Stimulated activated CD4-positive, alpha-beta T cell treated with anti-CD3 and anti-CD28 coated beads, Interleukin-1b, Interleukin-23, amount 100 ng/mL, for 24 hours (primary cell): ENCODE measurements around the gene COL19A1.

Source experiments
- DNase-seq, 4 experiments: peaks; one replicate each; pipeline ENCODE4 v3.0.0-alpha.2; 2020; ENCODE audit warnings: low read depth in 4 of 4, low spot score in 1 of 4

The COL19A1 gene

GRCh38 chr6:70119218-70119835 is 253.0 kb downstream of the COL19A1 start:
- DNase-seq, result no peak

GRCh38 chr6:70124443-70124842 is 258.1 kb downstream of the COL19A1 start:
- no peak for DNase-seq

GRCh38 chr6:70124882-70125545 is 258.7 kb downstream of the COL19A1 start:
- no peak for DNase-seq

- DNase-seq, result no peak
Observed at GRCh38 chr6:70125602-70126001, 259.2 kb downstream of the COL19A1 start.

GRCh38 chr6:70129341-70129740 is 263.0 kb downstream of the COL19A1 start:
- DNase-seq, result no peak

GRCh38 chr6:70130865-70131264 is 264.5 kb downstream of the COL19A1 start:
- no peak for DNase-seq

GRCh38 chr6:70131528-70131927 is 265.2 kb downstream of the COL19A1 start:
- DNase-seq, result no peak

- no peak for DNase-seq
Observed at GRCh38 chr6:70133246-70133645, 266.9 kb downstream of the COL19A1 start.

- DNase-seq, result no peak
Observed at GRCh38 chr6:70134542-70134941, 268.2 kb downstream of the COL19A1 start.

GRCh38 chr6:70135219-70136160 is 269.1 kb downstream of the COL19A1 start:
- DNase-seq, result no peak

GRCh38 chr6:70136996-70137395 is 270.6 kb downstream of the COL19A1 start:
- DNase-seq, result no peak

- no peak for DNase-seq
Observed at GRCh38 chr6:70140496-70140895, 274.1 kb downstream of the COL19A1 start.

- no peak for DNase-seq
Observed at GRCh38 chr6:70142034-70142433, 275.7 kb downstream of the COL19A1 start.

- DNase-seq, result no peak
Observed at GRCh38 chr6:70145178-70145577, 278.8 kb downstream of the COL19A1 start.

GRCh38 chr6:70149209-70149788 is 282.9 kb downstream of the COL19A1 start:
- DNase-seq, result no peak

- no peak for DNase-seq
Observed at GRCh38 chr6:70150521-70150920, 284.2 kb downstream of the COL19A1 start.

GRCh38 chr6:70151616-70152015 is 285.3 kb downstream of the COL19A1 start:
- DNase-seq, result no peak

- no peak for DNase-seq
Observed at GRCh38 chr6:70152786-70153185, 286.4 kb downstream of the COL19A1 start.

- no peak for DNase-seq
Observed at GRCh38 chr6:70157086-70157485, 290.7 kb downstream of the COL19A1 start.

GRCh38 chr6:70160276-70160675 is 293.9 kb downstream of the COL19A1 start:
- no peak for DNase-seq

GRCh38 chr6:70162972-70163371 is 296.6 kb downstream of the COL19A1 start:
- DNase-seq, result no peak

- DNase-seq, result no peak
Observed at GRCh38 chr6:70163795-70164194, 297.4 kb downstream of the COL19A1 start.
